Measurements from ENCODE around the gene PPARG.

Gene PPARG

GRCh38 chr3:12452361-12453330 is 163.8 kb downstream of the PPARG start:
- Histone ChIP-seq H3K27me3 (ENCODE audit: insufficient read depth, low read length, poor library complexity) (no peaks in the 10 kb centered on the region), H3K4me3 (ENCODE audit: low read depth in 1 of 2, low read length in 2 of 2) (no peak overlapping the region), H3K79me2 (ENCODE audit: insufficient read depth, low read length) (no peaks in the 10 kb centered on the region), H3K9ac (ENCODE audit: low read depth, low read length) (no peak overlapping the region), H3K36me3 (ENCODE audit: insufficient read depth, low read length) (no peaks in the 10 kb centered on the region), H3K4me2 (ENCODE audit: insufficient read depth, low read length) (no peak overlapping the region), H3K27ac (ENCODE audit: low read length) (no peak overlapping the region), H4K20me1 (ENCODE audit: insufficient read depth, low read length) (no peaks in the 10 kb centered on the region), H2AFZ (ENCODE audit: low read depth, low read length) (no peak overlapping the region), H3K4me1 (ENCODE audit: insufficient read depth, low read length) (no peaks in the 10 kb centered on the region), H3K9me3 (ENCODE audit: insufficient read depth, low read length, severe bottlenecking) (peaks cover 7% of the 10 kb centered on the region)
- TF ChIP-seq EZH2 (IDR thresholded peaks at IDR 0.05; ENCODE audit: borderline replicate concordance, low read depth, low read length, severe bottlenecking) (no peak), CTCF (IDR thresholded peaks at IDR 0.05; ENCODE audit: borderline replicate concordance, extremely low read depth, low read length, poor library complexity, severe bottlenecking) (no peak)
- DNase-seq (no peak), ATAC-seq (ENCODE audit: insufficient read depth, low read depth) (no peak)

- H3K9me3 ChIP-seq (ENCODE audit: insufficient read depth, low read length, severe bottlenecking), result peaks cover 7% of the 10 kb centered on the region
- no peak overlapping the region for H3K9ac ChIP-seq (ENCODE audit: low read depth, low read length)
- H2AFZ ChIP-seq (ENCODE audit: low read depth, low read length), result no peak overlapping the region
- no peak for DNase-seq
- no peaks in the 10 kb centered on the region for H3K27me3 ChIP-seq (ENCODE audit: insufficient read depth, low read length, poor library complexity)
- no peaks in the 10 kb centered on the region for H3K36me3 ChIP-seq (ENCODE audit: insufficient read depth, low read length)
- ATAC-seq (ENCODE audit: insufficient read depth, low read depth), result no peak
- no peak overlapping the region for H3K4me2 ChIP-seq (ENCODE audit: insufficient read depth, low read length)
- no peak overlapping the region for H3K4me3 ChIP-seq (ENCODE audit: low read depth in 1 of 2, low read length in 2 of 2)
- TF ChIP-seq EZH2 (IDR thresholded peaks at IDR 0.05; ENCODE audit: borderline replicate concordance, low read depth, low read length, severe bottlenecking) (no peak), CTCF (IDR thresholded peaks at IDR 0.05; ENCODE audit: borderline replicate concordance, extremely low read depth, low read length, poor library complexity, severe bottlenecking) (peak; percentile 8)
- no peaks in the 10 kb centered on the region for H3K79me2 ChIP-seq (ENCODE audit: insufficient read depth, low read length)
- no peaks in the 10 kb centered on the region for H3K4me1 ChIP-seq (ENCODE audit: insufficient read depth, low read length)
- H4K20me1 ChIP-seq (ENCODE audit: insufficient read depth, low read length), result no peaks in the 10 kb centered on the region
- no peak overlapping the region for H3K27ac ChIP-seq (ENCODE audit: low read length)
Measured at GRCh38 chr3:12454076-12454815, 165.4 kb downstream of the PPARG start.

GRCh38 chr3:12454816-12455121 is 165.9 kb downstream of the PPARG start:
- ATAC-seq (ENCODE audit: insufficient read depth, low read depth) (no peak), DNase-seq (no peak)
- no peak overlapping the region for H3K27ac ChIP-seq (ENCODE audit: low read length)
- H3K4me3 ChIP-seq (ENCODE audit: low read depth in 1 of 2, low read length in 2 of 2), result no peak overlapping the region
- H3K4me2 ChIP-seq (ENCODE audit: insufficient read depth, low read length), result no peak overlapping the region
- H3K36me3 ChIP-seq (ENCODE audit: insufficient read depth, low read length), result no peaks in the 10 kb centered on the region
- no peaks in the 10 kb centered on the region for H3K4me1 ChIP-seq (ENCODE audit: insufficient read depth, low read length)
- peaks cover 7% of the 10 kb centered on the region for H3K9me3 ChIP-seq (ENCODE audit: insufficient read depth, low read length, severe bottlenecking)
- H3K79me2 ChIP-seq (ENCODE audit: insufficient read depth, low read length), result no peaks in the 10 kb centered on the region
- TF ChIP-seq CTCF (IDR thresholded peaks at IDR 0.05; ENCODE audit: borderline replicate concordance, extremely low read depth, low read length, poor library complexity, severe bottlenecking) (no peak), EZH2 (IDR thresholded peaks at IDR 0.05; ENCODE audit: borderline replicate concordance, low read depth, low read length, severe bottlenecking) (no peak)
- H2AFZ ChIP-seq (ENCODE audit: low read depth, low read length), result no peak overlapping the region
- H3K9ac ChIP-seq (ENCODE audit: low read depth, low read length), result no peak overlapping the region
- no peaks in the 10 kb centered on the region for H4K20me1 ChIP-seq (ENCODE audit: insufficient read depth, low read length)
- H3K27me3 ChIP-seq (ENCODE audit: insufficient read depth, low read length, poor library complexity), result no peaks in the 10 kb centered on the region
